Measurements from ENCODE around the gene STRA6. TPM values are rescaled to one million over a fixed set of nuclear protein-coding genes. Genes with fewer than 3 reads are reported as not detected.
A peak's percentile ranks its signal among the peaks of the same experiment; 100 is the strongest.

STRA6 gene
- total RNA-seq, 4 donors from 2014 or later, result not detected

- Histone ChIP-seq H3K9me3 (no peaks in the 10 kb centered on the region), H3K27me3 (no peaks in the 10 kb centered on the region), H3K27ac (no peak overlapping the region), H3K4me1 (peaks cover 0 to 36% of the 10 kb centered on the region in 2 donors), H3K36me3 (no peaks in the 10 kb centered on the region), H3K4me3 (replicated peaks in 1 of 3) (no peak overlapping the region)
- intact Hi-C loops (cut with DNase I), result no loop called here
- WGBS, 2 donors, result 18 to 35% methylated on average over 3 of the region's 3 CpGs
- no peak for TF ChIP-seq CTCF (IDR thresholded peaks at IDR 0.05)
- TF ChIP-seq POLR2A (IDR thresholded peaks at IDR 0.05), result no peak
- DNase-seq, result peak; percentile 53 to 57
Observed at GRCh38 chr15:74191798-74192197, 10.8 kb downstream of the STRA6 start.

GRCh38 chr15:74188216-74188615 is 14.4 kb downstream of the STRA6 start:
- H3K4me3 ChIP-seq (replicated peaks in 1 of 3), result no peak overlapping the region
- DNase-seq, result no peak
- intact Hi-C loops (cut with DNase I), result no loop called here
- H3K27ac ChIP-seq, result no peak overlapping the region
- no peaks in the 10 kb centered on the region for H3K27me3 ChIP-seq
- no peaks in the 10 kb centered on the region for H3K9me3 ChIP-seq
- no peaks in the 10 kb centered on the region for H3K36me3 ChIP-seq
- WGBS, 2 donors, result 90 to 92% methylated on average over 7 to 11 of the region's 11 CpGs
- peaks cover 0 to 20% of the 10 kb centered on the region in 2 donors for H3K4me1 ChIP-seq
- TF ChIP-seq CTCF (IDR thresholded peaks at IDR 0.05), result no peak
- no peak for TF ChIP-seq POLR2A (IDR thresholded peaks at IDR 0.05)

- no peak overlapping the region for H3K27ac ChIP-seq
Observed at GRCh38 chr15:74185710-74186348, 16.8 kb downstream of the STRA6 start.

GRCh38 chr15:74184582-74185091 is 17.9 kb downstream of the STRA6 start:
- H3K4me1 ChIP-seq, result peaks cover 7 to 9% of the 10 kb centered on the region in 2 donors
- intact Hi-C loops (cut with DNase I), result no loop called here
- H3K27ac ChIP-seq, result no peak overlapping the region
- DNase-seq, result no peak
- no peak overlapping the region for H3K4me3 ChIP-seq (replicated peaks in 1 of 3)
- TF ChIP-seq POLR2A (IDR thresholded peaks at IDR 0.05), result no peak
- no peak for TF ChIP-seq CTCF (IDR thresholded peaks at IDR 0.05)
- WGBS, 2 donors, result 87 to 89% methylated on average over 10 to 12 of the region's 12 CpGs
- H3K36me3 ChIP-seq, result no peaks in the 10 kb centered on the region
- no peaks in the 10 kb centered on the region for H3K27me3 ChIP-seq
- H3K9me3 ChIP-seq, result no peaks in the 10 kb centered on the region

More at GRCh38 chr15:74185710-74186348, 16.8 kb downstream of the STRA6 start:
- no peak for DNase-seq
- TF ChIP-seq POLR2A (IDR thresholded peaks at IDR 0.05) (no peak), CTCF (IDR thresholded peaks at IDR 0.05) (no peak)
- no peaks in the 10 kb centered on the region for H3K4me1 ChIP-seq
- H3K9me3 ChIP-seq, result no peaks in the 10 kb centered on the region
- intact Hi-C loops (cut with DNase I), result no loop called here
- WGBS, 2 donors, result 77 to 79% methylated on average over 8 of the region's 8 CpGs
- H3K4me3 ChIP-seq (replicated peaks in 1 of 3), result no peak overlapping the region
- no peaks in the 10 kb centered on the region for H3K27me3 ChIP-seq
- no peaks in the 10 kb centered on the region for H3K36me3 ChIP-seq

GRCh38 chr15:74182131-74182530 is 20.5 kb downstream of the STRA6 start:
- 96 to 97% methylated on average over 5 to 8 of the region's 8 CpGs for WGBS, 2 donors
- Histone ChIP-seq H3K36me3 (no peaks in the 10 kb centered on the region), H3K9me3 (no peaks in the 10 kb centered on the region), H3K27ac (no peak overlapping the region), H3K4me1 (peaks cover 18 to 31% of the 10 kb centered on the region in 2 donors), H3K4me3 (replicated peaks in 1 of 3) (no peak overlapping the region), H3K27me3 (no peaks in the 10 kb centered on the region)
- intact Hi-C loops (cut with DNase I), result no loop called here
- no peak for DNase-seq
- TF ChIP-seq CTCF (IDR thresholded peaks at IDR 0.05) (no peak), POLR2A (IDR thresholded peaks at IDR 0.05) (no peak)

All from thyroid gland (tissue), 4 donors.